K562 (cell line): Measurements from ENCODE around the gene JKAMP. TPM values are rescaled to one million over a fixed set of nuclear protein-coding genes. Genes with fewer than 3 reads are reported as not detected.

Source experiments
- ATAC-seq: fragments of 200-7000 bp; cut with Tn5 transposase; 3 replicates; pipeline ENCODE4 v1.9.1; 2020; ENCODE audit warnings: moderate library complexity
- BruUV-seq: library from RNA; stranded (reverse); fragments of 400-500 nt; replicated peaks from 2 replicates; lab custom pipeline; 2021; lab: Mats Ljungman, UMichigan
- CTCF ChIA-PET: fragments of 300-600 bp; formaldehyde crosslinking; extraction: SDS; loops from one replicate; lab custom pipeline; 2021; ENCODE audit warnings: low intra/inter-chr PET ratio; lab: Yijun Ruan, JAX
- POLR2A ChIA-PET: fragments of 300-600, 350-650 bp; sonication (Branson Sonifier 250); formaldehyde crosslinking; extraction: SDS; loops from one replicate; lab custom pipeline; 2021; ENCODE audit warnings: antibody characterized with exemption, inconsistent platforms; lab: Yijun Ruan, JAX
- DNase-seq, 4 experiments: peaks; one replicate each; pipeline versions ENCODE4 v3.0.0 to v3.0.0-alpha.2; 2011 to 2018; ENCODE audit warnings: low spot score in 3 of 4, mixed read lengths in 3 of 4; ENCODE audit errors: extremely low read depth in 1 of 4
- FAIRE-seq: peaks from 2 replicates; lab custom pipeline; 2011; peaks lifted over from hg19 to GRCh38; lab: Jason Lieb, UNC
- H2AFZ ChIP-seq: 2 replicates; pipeline ENCODE4 v1.6.0; 2011; ENCODE audit warnings: low read depth, low read length, control low read depth, inconsistent platforms
- H3K27ac ChIP-seq: fragments of 200-600 bp; 3 replicates; pipeline ENCODE4 v1.8.0; 2011; ENCODE audit warnings: low read depth, mild to moderate bottlenecking, control low read depth, inconsistent platforms, low read length, moderate library complexity, mixed read lengths; ENCODE audit errors: extremely low read depth
- H3K27me3 ChIP-seq, 2 experiments: fragments of 300-600 bp in 1 of 2; 2 replicates in 1 of 2; 3 replicates in 1 of 2; pipeline versions ENCODE4 v1.6.0 to v1.8.0; 2011; ENCODE audit warnings: inconsistent platforms in 2 of 2, low read length in 2 of 2, mild to moderate bottlenecking in 1 of 2, mixed read lengths in 1 of 2, moderate library complexity in 1 of 2; ENCODE audit not compliant: control insufficient read depth in 2 of 2, insufficient read depth in 2 of 2
- H3K36me3 ChIP-seq: fragments of 300-600 bp; 3 replicates; pipeline ENCODE4 v1.8.0; 2011; ENCODE audit warnings: mild to moderate bottlenecking, low read length, inconsistent platforms; ENCODE audit not compliant: control insufficient read depth, insufficient read depth
- H3K4me1 ChIP-seq, 2 experiments: fragments of 200-600 bp in 1 of 2; replicated peaks in 1 of 2; 2 replicates in 1 of 2; 3 replicates in 1 of 2; pipeline versions ENCODE4 v1.5.1 to v1.8.0; 2011; ENCODE audit warnings: inconsistent platforms in 2 of 2, low read length in 2 of 2, mild to moderate bottlenecking in 1 of 2, mixed read lengths in 1 of 2, moderate library complexity in 1 of 2; ENCODE audit not compliant: control insufficient read depth in 2 of 2, insufficient read depth in 2 of 2
- H3K4me2 ChIP-seq: 2 replicates; pipeline ENCODE4 v1.6.1; 2011; ENCODE audit warnings: low read length, control low read depth, inconsistent platforms, mixed read lengths; ENCODE audit not compliant: insufficient read depth
- H3K4me3 ChIP-seq: fragments of 200-600 bp; sonication (generic), shearing (Covaris generic); 2 replicates; pipeline ENCODE4 v1.5.1; 2016; ENCODE audit warnings: control low read depth, inconsistent platforms
- H3K79me2 ChIP-seq: fragments of 200-600 bp; 3 replicates; pipeline ENCODE4 v1.8.0; 2011; ENCODE audit warnings: low read length, inconsistent platforms; ENCODE audit not compliant: control insufficient read depth, insufficient read depth
- H3K9ac ChIP-seq, 2 experiments: 2 replicates each; pipeline versions ENCODE4 v1.6.0 to v1.6.1; 2011; ENCODE audit warnings: low read depth in 2 of 2, low read length in 2 of 2, control low read depth in 1 of 2, inconsistent platforms in 1 of 2, mild to moderate bottlenecking in 1 of 2, mixed read lengths in 1 of 2; ENCODE audit not compliant: insufficient read depth in 1 of 2
- H3K9me1 ChIP-seq: one replicate; pipeline ENCODE4 v1.6.0; 2011; ENCODE audit warnings: inconsistent platforms, mild to moderate bottlenecking, low read length, moderate library complexity; ENCODE audit not compliant: control insufficient read depth, insufficient read depth
- H3K9me3 ChIP-seq: replicated peaks from 2 replicates; pipeline ENCODE4 v1.5.1; 2011; ENCODE audit warnings: low read depth, low read length, inconsistent platforms; ENCODE audit not compliant: control insufficient read depth, insufficient read depth
- H4K20me1 ChIP-seq: replicated peaks from 2 replicates; pipeline ENCODE4 v1.6.1; 2011; ENCODE audit warnings: low read length, inconsistent platforms, mixed read lengths; ENCODE audit not compliant: control insufficient read depth, insufficient read depth
- ILF3 ChIP-seq: fragments of 450-650 bp; IDR thresholded peaks from 2 replicates; pipeline ENCODE4 v1.6.1; 2018; ENCODE audit warnings: antibody characterized with exemption, mild to moderate bottlenecking, moderate library complexity, borderline replicate concordance
- LCOR ChIP-seq: sonication (generic); formaldehyde crosslinking; IDR thresholded peaks from 2 replicates; pipeline ENCODE4 v1.8.0; 2022; ENCODE audit warnings: mild to moderate bottlenecking, missing genetic modification reagents
- MCM3 ChIP-seq: fragments of 450-650 bp; IDR thresholded peaks from 2 replicates; pipeline ENCODE4 v1.6.1; 2016
- NBN ChIP-seq: fragments of 450-650 bp; IDR thresholded peaks from 2 replicates; pipeline ENCODE4 v1.6.1; 2016; ENCODE audit warnings: low read depth, mild to moderate bottlenecking
- NR2C2 ChIP-seq, 2 experiments: fragments of 200-800 bp in 1 of 2; sonication (Bioruptor generic) in 1 of 2; sonication (generic) in 1 of 2; formaldehyde crosslinking in 1 of 2; IDR thresholded peaks; 2 replicates each; pipeline versions ENCODE4 v1.6.1 to v1.8.0; 2016 to 2022; ENCODE audit warnings: mild to moderate bottlenecking in 1 of 2, missing compliant biosample characterization in 1 of 2, missing genetic modification characterization in 1 of 2, missing genetic modification reagents in 1 of 2
- PRPF4 ChIP-seq: fragments of 200-400 bp; formaldehyde crosslinking; IDR thresholded peaks from one replicate; pipeline ENCODE4 v1.6.1; 2017; ENCODE audit warnings: low read length, low read depth, mild to moderate bottlenecking; ENCODE audit not compliant: insufficient read depth, poor library complexity, severe bottlenecking
- RBM17 ChIP-seq: fragments of 200-400 bp; formaldehyde crosslinking; IDR thresholded peaks from 2 replicates; pipeline ENCODE4 v1.6.1; 2017; ENCODE audit warnings: low read depth, mild to moderate bottlenecking, low read length, borderline replicate concordance
- SMC3 ChIP-seq: conservative IDR thresholded peaks from 2 replicates; pipeline ENCODE4 v1.6.1; 2011; ENCODE audit warnings: low read depth, low read length, improper control_type of control experiment; ENCODE audit not compliant: insufficient read depth
- YBX1 ChIP-seq: fragments of 450-650 bp; IDR thresholded peaks from 2 replicates; pipeline ENCODE4 v1.7.1; 2016; ENCODE audit warnings: mild to moderate bottlenecking
- ZNF140 ChIP-seq: fragments of 250-450 bp; sonication (Bioruptor Pico); IDR thresholded peaks from 2 replicates; pipeline ENCODE4 v1.8.0; 2021; ENCODE audit warnings: moderate library complexity, mild to moderate bottlenecking, inconsistent platforms
- ZNF217 ChIP-seq: sonication (generic); formaldehyde crosslinking; IDR thresholded peaks from 2 replicates; pipeline ENCODE4 v1.8.0; 2022; ENCODE audit warnings: mild to moderate bottlenecking, missing genetic modification reagents
- ZNF311 ChIP-seq: fragments of 250-450 bp; sonication (Bioruptor Pico); IDR thresholded peaks from 2 replicates; pipeline ENCODE4 v1.4.0; 2020; ENCODE audit warnings: mild to moderate bottlenecking, moderate library complexity
- ZNF764 ChIP-seq: fragments of 250-450 bp; sonication (Bioruptor Pico); IDR thresholded peaks from 2 replicates; pipeline ENCODE4 v1.4.0; 2020; ENCODE audit warnings: low read depth, mild to moderate bottlenecking, moderate library complexity
- WGBS: fragments of 100-300 bp; shearing (Covaris generic); methylation state at CpG from one replicate; pipeline ENCODE4 v1.1.6; 2016; ENCODE audit warnings: low coverage, mixed read lengths; ENCODE audit not compliant: insufficient coverage; ENCODE audit errors: missing lambda C conversion rate; 5-methylcytosine and 5-hydroxymethylcytosine counted together
- in situ Hi-C: fragments of 300-500 bp; cut with MboI; formaldehyde crosslinking; loops from 4 replicates; pipeline ENCODE4 v1.15.0; 2018; ENCODE audit warnings: inconsistent platforms, mixed read lengths
- intact Hi-C: fragments of 100-400 bp; cut with micrococcal nuclease; formaldehyde crosslinking; loops from 2 replicates; pipeline ENCODE4 v1.14.2; 2022
- polyA plus RNA-seq, 8 experiments: library from polyadenylated mRNA; depleted of rRNA in 4 of 8; stranded (reverse) in 5 of 8; unstranded in 3 of 8; fragments of >200 nt; fragmentation: Nextera tagmentation in 2 of 8; fragmentation: Illumina TruSeq in 1 of 8; extraction: Ambion mirVana in 2 of 8; extraction: Trizol in 1 of 8; gene quantifications; 2 replicates each; pipeline versions ENCODE4 v1.2.1 to v1.2.3, GENCODE V29; 2011 to 2014; ENCODE audit warnings: inconsistent platforms in 1 of 8, missing spikeins in 1 of 8
- total RNA-seq, 7 experiments: library from RNA; depleted of rRNA in 6 of 7; stranded (reverse); fragments of >200 nt in 6 of 7; fragmentation: Illumina TruSeq in 2 of 7; extraction: Trizol in 2 of 7; gene quantifications; 2 replicates each; pipeline versions ENCODE4 v1.2.1 to v1.2.3, GENCODE V29; 2011 to 2021; ENCODE audit warnings: low replicate concordance in 1 of 7
- TF ChIP-seq, protein P1 (sequence below): IDR thresholded peaks from 2 replicates; pipeline ENCODE4 v1.6.1; 2011; ENCODE audit warnings: borderline replicate concordance, low read depth, mild to moderate bottlenecking, moderate library complexity, low read length; ENCODE audit not compliant: insufficient read depth, poor library complexity, severe bottlenecking

The JKAMP gene
- total and polyA plus RNA-seq, 9 of the 15 experiments (the other 6 are each of a cell fraction or from before 2014, with no cell fraction given): 19.3 to 119 (median 33.8) TPM

- ChIA-PET POLR2A (no interaction called here), CTCF (no interaction called here)
- Histone ChIP-seq H2AFZ (no peak overlapping the region), H3K4me2 (no peak overlapping the region), H3K36me3 (no peaks in the 10 kb centered on the region), H3K9me3 (no peaks in the 10 kb centered on the region), H3K9me1 (no peaks in the 10 kb centered on the region), H3K9ac (no peak overlapping the region), H3K4me1 (no peaks in the 10 kb centered on the region), H3K4me3 (no peak overlapping the region), H4K20me1 (no peaks in the 10 kb centered on the region), H3K79me2 (no peaks in the 10 kb centered on the region), H3K27me3 (0 out of 5 replicates have a peak, but pooled peaks cover 0 to 6% of the 10 kb centered on the region in 2 experiments), H3K27ac (no peak overlapping the region)
- TF ChIP-seq ZNF311 (CRISPR knock-in tag) (no peak), PRPF4 (no peak), NBN (no peak), RBM17 (no peak)
- FAIRE-seq (no peak), DNase-seq (no peak), ATAC-seq (no peak)
- BruUV-seq: no TSS peak
- intact Hi-C loops (no loop called here), in situ Hi-C loops (no loop called here)
- 0% methylated on average over 1 of the region's 1 CpG for WGBS
Measured at GRCh38 chr14:59532419-59532818, 48.1 kb downstream of the JKAMP start.

- Histone ChIP-seq H3K4me3 (no peak overlapping the region), H3K9ac (no peak overlapping the region), H3K36me3 (no peaks in the 10 kb centered on the region), H3K9me1 (no peaks in the 10 kb centered on the region), H2AFZ (no peak overlapping the region), H4K20me1 (no peaks in the 10 kb centered on the region), H3K79me2 (no peaks in the 10 kb centered on the region), H3K27me3 (0 out of 5 replicates have a peak, but pooled peaks cover 0 to 6% of the 10 kb centered on the region in 2 experiments), H3K4me2 (no peak overlapping the region), H3K9me3 (no peaks in the 10 kb centered on the region), H3K27ac (no peak overlapping the region), H3K4me1 (no peaks in the 10 kb centered on the region)
- FAIRE-seq: no peak
- BruUV-seq: no TSS peak
- ATAC-seq: no peak
- no peak for DNase-seq
- CTCF ChIA-PET: no interaction called here
- POLR2A ChIA-PET: no interaction called here
- intact Hi-C loops: no loop called here
- in situ Hi-C loops: no loop called here
- WGBS: 4% methylated on average over 5 of the region's 7 CpGs
- no peak for TF ChIP-seq ZNF217 (CRISPR knock-in tag)
- no peak for TF ChIP-seq NR2C2 (CRISPR knock-in tag; IDR thresholded peaks at IDR 0.05)
- no peak for TF ChIP-seq NR2C2 (tag; IDR thresholded peaks at IDR 0.05)
- TF ChIP-seq ILF3: no peak
- no peak for TF ChIP-seq MCM3
- no peak for TF ChIP-seq ZNF140
- no peak for TF ChIP-seq SMC3
- no peak for TF ChIP-seq LCOR
- no peak for TF ChIP-seq ZNF764 (CRISPR knock-in tag)
- TF ChIP-seq YBX1: no peak
- TF ChIP-seq, protein P1, sequence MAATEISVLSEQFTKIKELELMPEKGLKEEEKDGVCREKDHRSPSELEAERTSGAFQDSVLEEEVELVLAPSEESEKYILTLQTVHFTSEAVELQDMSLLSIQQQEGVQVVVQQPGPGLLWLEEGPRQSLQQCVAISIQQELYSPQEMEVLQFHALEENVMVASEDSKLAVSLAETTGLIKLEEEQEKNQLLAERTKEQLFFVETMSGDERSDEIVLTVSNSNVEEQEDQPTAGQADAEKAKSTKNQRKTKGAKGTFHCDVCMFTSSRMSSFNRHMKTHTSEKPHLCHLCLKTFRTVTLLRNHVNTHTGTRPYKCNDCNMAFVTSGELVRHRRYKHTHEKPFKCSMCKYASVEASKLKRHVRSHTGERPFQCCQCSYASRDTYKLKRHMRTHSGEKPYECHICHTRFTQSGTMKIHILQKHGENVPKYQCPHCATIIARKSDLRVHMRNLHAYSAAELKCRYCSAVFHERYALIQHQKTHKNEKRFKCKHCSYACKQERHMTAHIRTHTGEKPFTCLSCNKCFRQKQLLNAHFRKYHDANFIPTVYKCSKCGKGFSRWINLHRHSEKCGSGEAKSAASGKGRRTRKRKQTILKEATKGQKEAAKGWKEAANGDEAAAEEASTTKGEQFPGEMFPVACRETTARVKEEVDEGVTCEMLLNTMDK: no peak
Measured at GRCh38 chr14:59534361-59534987, 50.2 kb downstream of the JKAMP start.
